Measurements from ENCODE around the gene DNAH6.
"Not testable (repeated sequence)": the region's sequence is repeated elsewhere in the genome, so short reads cannot be mapped to it uniquely, and the experiment has no call there.

The DNAH6 gene

GRCh38 chr2:84492571-84492970, 23.7 kb upstream of the DNAH6 start:
- H3K4me3 ChIP-seq (ENCODE audit: low read depth, low read length), result no peak overlapping the region
- TF ChIP-seq CTCF (IDR thresholded peaks at IDR 0.05; ENCODE audit: low read depth, low read length, missing control alignments), result no peak
- DNase-seq (ENCODE audit: low read depth), result no peak

GRCh38 chr2:84493514-84493913, 22.8 kb upstream of the DNAH6 start:
- TF ChIP-seq CTCF (IDR thresholded peaks at IDR 0.05; ENCODE audit: low read depth, low read length, missing control alignments), result no peak
- DNase-seq (ENCODE audit: low read depth), result no peak
- no peak overlapping the region for H3K4me3 ChIP-seq (ENCODE audit: low read depth, low read length)

GRCh38 chr2:84494070-84494469, 22.2 kb upstream of the DNAH6 start:
- DNase-seq (ENCODE audit: low read depth), result no peak
- no peak overlapping the region for H3K4me3 ChIP-seq (ENCODE audit: low read depth, low read length)
- TF ChIP-seq CTCF (IDR thresholded peaks at IDR 0.05; ENCODE audit: low read depth, low read length, missing control alignments), result no peak

- H3K4me3 ChIP-seq (ENCODE audit: low read depth, low read length), result no peak overlapping the region
- DNase-seq (ENCODE audit: low read depth), result peak; percentile 49
- TF ChIP-seq CTCF (IDR thresholded peaks at IDR 0.05; ENCODE audit: low read depth, low read length, missing control alignments), result peak; percentile 51
These were observed 20.7 kb upstream of the DNAH6 start for GRCh38 chr2:84495539-84496146.

GRCh38 chr2:84496386-84496785, 19.9 kb upstream of the DNAH6 start:
- no peak for TF ChIP-seq CTCF (IDR thresholded peaks at IDR 0.05; ENCODE audit: low read depth, low read length, missing control alignments)

GRCh38 chr2:84497285-84497684, 19.0 kb upstream of the DNAH6 start:
- DNase-seq (ENCODE audit: low read depth), result no peak
- H3K4me3 ChIP-seq (ENCODE audit: low read depth, low read length), result no peak overlapping the region
- no peak for TF ChIP-seq CTCF (IDR thresholded peaks at IDR 0.05; ENCODE audit: low read depth, low read length, missing control alignments)

More at GRCh38 chr2:84496386-84496785, 19.9 kb upstream of the DNAH6 start:
- DNase-seq (ENCODE audit: low read depth), result no peak
- H3K4me3 ChIP-seq (ENCODE audit: low read depth, low read length), result no peak overlapping the region

GRCh38 chr2:84498150-84498799, 18.0 kb upstream of the DNAH6 start:
- no peak overlapping the region for H3K4me3 ChIP-seq (ENCODE audit: low read depth, low read length)
- DNase-seq (ENCODE audit: low read depth), result no peak
- TF ChIP-seq CTCF (IDR thresholded peaks at IDR 0.05; ENCODE audit: low read depth, low read length, missing control alignments), result no peak

GRCh38 chr2:84511024-84511423, 5.3 kb upstream of the DNAH6 start:
- not testable (repeated sequence) for H3K4me3 ChIP-seq (ENCODE audit: low read depth, low read length); DNase-seq (ENCODE audit: low read depth)
